WI38 (cell line): ENCODE measurements around the gene CD38.

ENCODE experiments used
- H3K4me3 ChIP-seq: 2 replicates; pipeline ENCODE4 v1.5.1; 2011; ENCODE audit warnings: low read depth, mild to moderate bottlenecking, control low read depth, low read length
- TF ChIP-seq, protein P1 (sequence below): IDR thresholded peaks from 2 replicates; pipeline ENCODE4 v1.5.1; 2012; ENCODE audit warnings: low read depth, mild to moderate bottlenecking, control low read depth, low read length

CD38 gene

DNA sequence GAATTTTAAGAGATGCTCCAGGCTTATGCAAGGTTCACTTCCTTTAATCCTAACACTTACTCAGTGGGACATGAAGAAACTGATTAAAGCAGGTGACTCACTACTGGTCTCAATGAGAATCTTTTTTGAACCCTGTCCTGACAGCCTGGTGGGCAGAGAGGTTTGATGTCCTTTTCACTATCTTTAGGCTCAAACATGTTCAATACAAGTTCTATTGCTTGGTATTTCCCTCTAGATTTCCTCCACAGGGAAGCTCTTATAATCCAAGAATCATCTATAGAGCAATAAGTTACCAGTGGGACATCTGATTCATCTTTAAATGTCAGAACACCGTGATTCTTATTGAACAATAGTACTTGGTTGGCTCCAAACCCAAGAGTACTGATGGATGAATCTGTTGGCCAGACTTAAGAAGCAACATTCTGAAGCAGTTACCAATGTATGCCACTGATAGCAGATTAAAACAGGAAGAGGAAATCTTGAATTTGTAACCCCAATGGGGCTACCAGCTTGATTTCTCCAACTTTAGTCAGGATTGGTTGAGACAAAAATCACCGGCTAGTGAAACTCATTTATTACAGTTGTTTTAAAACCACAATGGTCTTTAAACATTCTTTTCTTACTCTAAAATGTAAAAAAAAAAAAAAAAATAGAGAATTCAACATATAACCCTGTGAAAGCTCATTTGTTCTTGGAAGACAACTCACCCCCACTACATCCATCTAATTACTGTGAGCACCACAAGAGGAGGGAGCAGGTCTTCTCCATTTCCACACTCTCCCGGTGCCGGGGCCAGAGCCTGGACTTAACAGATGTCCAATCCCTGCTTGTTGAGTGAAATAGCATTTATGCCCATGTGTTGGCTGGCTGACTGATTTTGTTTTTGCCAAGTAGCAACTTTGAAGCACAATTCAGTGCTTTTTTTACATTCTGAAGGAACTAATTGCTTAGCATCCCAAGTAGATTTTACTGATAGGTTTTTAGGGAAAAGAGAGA, 117.1 kb downstream of the CD38 start:
- TF ChIP-seq, protein P1, sequence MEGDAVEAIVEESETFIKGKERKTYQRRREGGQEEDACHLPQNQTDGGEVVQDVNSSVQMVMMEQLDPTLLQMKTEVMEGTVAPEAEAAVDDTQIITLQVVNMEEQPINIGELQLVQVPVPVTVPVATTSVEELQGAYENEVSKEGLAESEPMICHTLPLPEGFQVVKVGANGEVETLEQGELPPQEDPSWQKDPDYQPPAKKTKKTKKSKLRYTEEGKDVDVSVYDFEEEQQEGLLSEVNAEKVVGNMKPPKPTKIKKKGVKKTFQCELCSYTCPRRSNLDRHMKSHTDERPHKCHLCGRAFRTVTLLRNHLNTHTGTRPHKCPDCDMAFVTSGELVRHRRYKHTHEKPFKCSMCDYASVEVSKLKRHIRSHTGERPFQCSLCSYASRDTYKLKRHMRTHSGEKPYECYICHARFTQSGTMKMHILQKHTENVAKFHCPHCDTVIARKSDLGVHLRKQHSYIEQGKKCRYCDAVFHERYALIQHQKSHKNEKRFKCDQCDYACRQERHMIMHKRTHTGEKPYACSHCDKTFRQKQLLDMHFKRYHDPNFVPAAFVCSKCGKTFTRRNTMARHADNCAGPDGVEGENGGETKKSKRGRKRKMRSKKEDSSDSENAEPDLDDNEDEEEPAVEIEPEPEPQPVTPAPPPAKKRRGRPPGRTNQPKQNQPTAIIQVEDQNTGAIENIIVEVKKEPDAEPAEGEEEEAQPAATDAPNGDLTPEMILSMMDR = no peak

DNA sequence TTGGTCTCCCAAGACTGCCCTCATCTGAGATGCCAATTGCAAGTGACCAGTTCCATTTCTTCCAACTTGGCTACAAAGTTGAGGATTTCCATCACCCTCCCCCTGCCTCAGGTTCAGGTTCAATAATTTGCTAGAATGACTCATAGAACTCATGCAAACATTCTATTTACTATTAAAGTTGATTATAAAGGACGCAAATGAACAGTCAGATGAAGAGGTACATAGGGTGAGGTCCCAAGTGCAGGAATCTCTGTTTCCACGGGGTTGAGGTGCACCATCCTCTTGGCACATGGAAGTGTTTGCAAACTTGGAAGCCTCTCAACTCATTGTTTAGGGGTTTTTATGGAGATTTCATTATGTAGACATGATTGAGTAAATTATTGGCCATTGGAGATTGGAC, 119.4 kb downstream of the CD38 start:
- TF ChIP-seq, protein P1 = no peak

More for the DNA sequence above, 117.1 kb downstream of the CD38 start:
- no peak overlapping the region for H3K4me3 ChIP-seq

GRCh38 chr4:15898902-15899301, 120.8 kb downstream of the CD38 start:
- H3K4me3 ChIP-seq = no peak overlapping the region
- TF ChIP-seq, protein P1 = no peak

More for the DNA sequence above, 119.4 kb downstream of the CD38 start:
- no peak overlapping the region for H3K4me3 ChIP-seq

- TF ChIP-seq, protein P1 = no peak
- H3K4me3 ChIP-seq = no peak overlapping the region
Observed at GRCh38 chr4:15899511-15899910, 121.4 kb downstream of the CD38 start.

DNA sequence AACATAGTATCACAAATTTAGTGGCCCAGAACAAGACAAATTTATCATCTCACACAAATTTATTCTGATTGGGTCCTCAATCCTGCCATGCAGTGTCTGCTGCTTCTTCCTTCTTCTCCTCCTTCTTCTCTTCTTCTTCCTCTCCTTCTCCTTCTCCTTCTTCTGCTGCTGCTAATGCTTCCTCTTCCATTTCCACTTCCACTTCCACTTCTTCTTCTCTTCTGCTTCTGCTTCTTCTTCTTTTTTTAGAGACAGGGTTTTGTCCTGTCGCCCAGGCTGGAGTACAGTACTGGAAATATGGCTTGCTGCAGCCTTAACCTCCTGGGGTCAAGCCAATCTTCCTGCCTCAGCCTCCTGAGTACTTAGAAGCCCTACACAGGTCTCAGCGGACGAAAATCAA, 122.9 kb downstream of the CD38 start:
- TF ChIP-seq, protein P1 = no peak

DNA sequence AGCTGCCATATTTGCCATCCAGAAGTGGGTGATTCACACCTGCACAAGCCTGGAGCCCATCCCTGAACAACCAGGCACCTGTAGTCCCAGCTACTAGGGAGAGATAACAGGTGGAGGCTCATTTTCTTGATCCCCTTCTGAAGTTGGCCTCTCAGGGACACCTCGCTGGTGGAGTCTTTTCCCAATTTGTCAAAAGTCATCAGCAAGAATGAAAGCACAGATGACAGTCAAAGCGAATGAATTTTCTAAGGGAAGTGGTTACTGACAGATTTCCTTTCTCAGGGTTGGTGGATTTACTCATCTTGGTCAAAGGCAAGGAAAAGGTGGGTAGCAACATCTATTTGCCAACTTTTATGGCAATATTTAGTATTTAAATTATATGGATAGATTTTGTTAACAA, 123.9 kb downstream of the CD38 start:
- TF ChIP-seq, protein P1 = no peak

More for the DNA sequence above, 122.9 kb downstream of the CD38 start:
- no peak overlapping the region for H3K4me3 ChIP-seq

GRCh38 chr4:15902746-15903145, 124.6 kb downstream of the CD38 start:
- TF ChIP-seq, protein P1 = no peak
- H3K4me3 ChIP-seq = no peak overlapping the region

More for the DNA sequence above, 123.9 kb downstream of the CD38 start:
- no peak overlapping the region for H3K4me3 ChIP-seq
